Hepatocyte (in vitro differentiated cells): ENCODE data around the gene KRCC1. TPM values are rescaled to one million over a fixed set of nuclear protein-coding genes. Genes with fewer than 3 reads are reported as not detected.

Experiments
- DNase-seq: peaks from one replicate; pipeline ENCODE4 v3.0.0-alpha.2; 2016; ENCODE audit warnings: low spot score
- H2AFZ ChIP-seq: fragments of 200-600 bp; sonication (generic); 2 replicates; pipeline ENCODE4 v1.6.0; 2016; ENCODE audit warnings: antibody characterized with exemption, mild to moderate bottlenecking
- H3K27ac ChIP-seq: fragments of 200-600 bp; sonication (generic); 2 replicates; pipeline ENCODE4 v1.5.1; 2016; ENCODE audit warnings: mild to moderate bottlenecking
- H3K27me3 ChIP-seq: fragments of 200-600 bp; sonication (generic); 2 replicates; pipeline ENCODE4 v1.6.1; 2016
- H3K36me3 ChIP-seq: fragments of 200-600 bp; sonication (generic); replicated peaks from 2 replicates; pipeline ENCODE4 v1.5.1; 2016; ENCODE audit warnings: low read depth; ENCODE audit not compliant: insufficient read depth
- H3K4me1 ChIP-seq: fragments of 200-600 bp; sonication (generic); 2 replicates; pipeline ENCODE4 v1.5.1; 2016; ENCODE audit warnings: mild to moderate bottlenecking, moderate library complexity; ENCODE audit not compliant: insufficient read depth
- H3K4me2 ChIP-seq: fragments of 200-600 bp; sonication (generic); 2 replicates; pipeline ENCODE4 v1.6.0; 2016
- H3K4me3 ChIP-seq: fragments of 200-600 bp; sonication (generic); 2 replicates; pipeline ENCODE4 v1.5.1; 2016; ENCODE audit warnings: mild to moderate bottlenecking
- H3K79me2 ChIP-seq: fragments of 200-600 bp; sonication (generic); 2 replicates; pipeline ENCODE4 v1.6.0; 2017; ENCODE audit warnings: mild to moderate bottlenecking
- H3K9me2 ChIP-seq: fragments of 200-600 bp; sonication (generic); replicated peaks from 2 replicates; pipeline ENCODE4 v1.6.0; 2017; ENCODE audit warnings: mild to moderate bottlenecking; ENCODE audit not compliant: insufficient read depth
- H3K9me3 ChIP-seq: fragments of 200-600 bp; sonication (generic); 2 replicates; pipeline ENCODE4 v1.5.1; 2016; ENCODE audit warnings: low read depth, mild to moderate bottlenecking
- H4K20me1 ChIP-seq: fragments of 200-600 bp; sonication (generic); 2 replicates; pipeline ENCODE4 v1.6.0; 2016; ENCODE audit warnings: mild to moderate bottlenecking; ENCODE audit not compliant: insufficient read depth, poor library complexity, severe bottlenecking
- EZH2 ChIP-seq: fragments of 200-600 bp; sonication (generic); IDR thresholded peaks from 2 replicates; pipeline ENCODE4 v1.6.1; 2016; ENCODE audit warnings: antibody characterized with exemption, mild to moderate bottlenecking, borderline replicate concordance
- EZH2phosphoT487 ChIP-seq: fragments of 200-600 bp; sonication (generic); IDR thresholded peaks from one replicate; pipeline ENCODE4 v1.6.1; 2018; ENCODE audit warnings: antibody characterized with exemption, mild to moderate bottlenecking, low read depth, moderate library complexity; ENCODE audit not compliant: unreplicated experiment, severe bottlenecking
- WGBS: methylation state at CpG from one replicate; pipeline ENCODE4 v1.1.6; 2016; ENCODE audit warnings: low lambda C conversion rate; ENCODE audit errors: missing lambda C conversion rate; 5-methylcytosine and 5-hydroxymethylcytosine counted together
- polyA plus RNA-seq: library from polyadenylated mRNA; unstranded; fragments of >200 nt; fragmentation: Nextera tagmentation; extraction: Ambion mirVana; gene quantifications from 2 replicates; pipeline ENCODE4 v1.2.1, GENCODE V29; 2016
- total RNA-seq: library from RNA; depleted of rRNA; stranded (reverse); fragments of >200 nt; gene quantifications from 2 replicates; pipeline ENCODE4 v1.2.3, GENCODE V29; 2014
- TF ChIP-seq, protein P1 (sequence below): fragments of 200-600 bp; sonication (generic); IDR thresholded peaks from 2 replicates; pipeline ENCODE4 v1.5.1; 2016; ENCODE audit warnings: antibody characterized with exemption, mild to moderate bottlenecking; ENCODE audit not compliant: poor library complexity

Gene KRCC1
- total and polyA plus RNA-seq, 2 experiments from 2014 or later, result 18.3 to 30.9 TPM

GRCh38 chr2:88036182-88036581, 19.4 kb downstream of the KRCC1 start:
- TF ChIP-seq EZH2phosphoT487, result no peak
- TF ChIP-seq EZH2, result no peak
- no peak overlapping the region for H3K4me2 ChIP-seq
- H3K27me3 ChIP-seq, result no peaks in the 10 kb centered on the region
- no peak overlapping the region for H2AFZ ChIP-seq
- no peak overlapping the region for H3K27ac ChIP-seq
- peaks cover 5% of the 10 kb centered on the region for H3K4me1 ChIP-seq
- H3K9me2 ChIP-seq, result no peaks in the 10 kb centered on the region
- H3K4me3 ChIP-seq, result no peak overlapping the region
- no peaks in the 10 kb centered on the region for H3K9me3 ChIP-seq
- no peaks in the 10 kb centered on the region for H4K20me1 ChIP-seq
- DNase-seq, result no peak
- 94% methylated on average over 2 of the region's 2 CpGs for WGBS
- no peaks in the 10 kb centered on the region for H3K36me3 ChIP-seq
- H3K79me2 ChIP-seq, result peaks cover 17% of the 10 kb centered on the region

DNA sequence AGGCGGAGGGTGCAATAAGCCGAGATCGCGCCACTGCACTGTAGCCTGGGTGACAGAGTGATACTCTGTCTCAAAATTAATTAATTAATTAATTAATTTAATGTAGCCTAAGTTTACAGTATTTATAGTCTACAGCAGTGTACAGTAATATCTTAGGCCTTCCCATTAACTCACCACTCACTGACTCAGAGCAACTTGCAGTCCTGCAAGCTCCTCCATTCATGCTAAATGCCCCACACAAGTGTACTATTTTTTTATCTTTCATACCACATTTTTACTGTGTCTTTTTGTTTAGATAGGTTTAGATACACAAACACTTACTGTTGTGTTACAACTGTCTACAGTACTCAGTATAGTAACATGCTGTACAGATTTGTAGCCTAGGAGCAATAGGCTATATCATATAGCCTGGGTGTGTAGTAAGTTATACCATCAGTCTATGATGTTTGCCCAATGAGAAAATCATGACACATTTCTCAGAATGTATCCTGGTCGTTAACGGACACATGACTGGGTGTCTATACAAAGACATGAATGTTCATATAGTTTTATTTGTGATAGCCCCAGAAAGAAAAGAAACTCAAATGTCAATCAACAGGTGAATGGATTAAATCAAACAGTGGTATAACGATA, 23.4 kb downstream of the KRCC1 start:
- Histone ChIP-seq H2AFZ (no peak overlapping the region), H3K4me3 (no peak overlapping the region), H3K9me2 (no peaks in the 10 kb centered on the region), H3K27ac (no peak overlapping the region), H3K79me2 (peaks cover 6% of the 10 kb centered on the region), H3K27me3 (no peaks in the 10 kb centered on the region), H3K4me1 (no peaks in the 10 kb centered on the region), H3K4me2 (no peak overlapping the region), H4K20me1 (no peaks in the 10 kb centered on the region), H3K36me3 (no peaks in the 10 kb centered on the region), H3K9me3 (no peaks in the 10 kb centered on the region)
- no peak for DNase-seq
- TF ChIP-seq EZH2phosphoT487 (no peak), EZH2 (no peak)
- TF ChIP-seq, protein P1, sequence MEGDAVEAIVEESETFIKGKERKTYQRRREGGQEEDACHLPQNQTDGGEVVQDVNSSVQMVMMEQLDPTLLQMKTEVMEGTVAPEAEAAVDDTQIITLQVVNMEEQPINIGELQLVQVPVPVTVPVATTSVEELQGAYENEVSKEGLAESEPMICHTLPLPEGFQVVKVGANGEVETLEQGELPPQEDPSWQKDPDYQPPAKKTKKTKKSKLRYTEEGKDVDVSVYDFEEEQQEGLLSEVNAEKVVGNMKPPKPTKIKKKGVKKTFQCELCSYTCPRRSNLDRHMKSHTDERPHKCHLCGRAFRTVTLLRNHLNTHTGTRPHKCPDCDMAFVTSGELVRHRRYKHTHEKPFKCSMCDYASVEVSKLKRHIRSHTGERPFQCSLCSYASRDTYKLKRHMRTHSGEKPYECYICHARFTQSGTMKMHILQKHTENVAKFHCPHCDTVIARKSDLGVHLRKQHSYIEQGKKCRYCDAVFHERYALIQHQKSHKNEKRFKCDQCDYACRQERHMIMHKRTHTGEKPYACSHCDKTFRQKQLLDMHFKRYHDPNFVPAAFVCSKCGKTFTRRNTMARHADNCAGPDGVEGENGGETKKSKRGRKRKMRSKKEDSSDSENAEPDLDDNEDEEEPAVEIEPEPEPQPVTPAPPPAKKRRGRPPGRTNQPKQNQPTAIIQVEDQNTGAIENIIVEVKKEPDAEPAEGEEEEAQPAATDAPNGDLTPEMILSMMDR, result no peak
- WGBS, result 97% methylated on average over 7 of the region's 7 CpGs

DNA sequence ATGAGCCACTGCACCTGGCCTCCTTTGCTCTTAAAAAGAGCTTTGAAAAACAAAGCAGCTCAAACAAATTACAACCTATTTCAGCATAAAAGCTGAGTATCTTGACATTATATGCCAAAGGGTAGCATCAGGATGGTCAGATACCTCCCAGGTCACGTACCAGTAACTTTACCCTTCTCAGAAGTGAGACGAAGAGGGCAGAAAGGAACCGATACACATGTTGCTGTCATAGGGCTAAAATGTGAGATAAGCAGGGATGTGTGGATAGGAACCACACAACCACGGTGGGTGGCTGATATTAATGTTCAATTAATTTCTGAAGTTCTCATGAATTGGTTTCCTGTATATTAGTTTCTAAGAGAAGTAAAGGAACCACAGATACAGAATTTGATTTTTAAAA, 26.7 kb downstream of the KRCC1 start:
- no peak for DNase-seq
- Histone ChIP-seq H2AFZ (no peak overlapping the region), H3K9me3 (no peaks in the 10 kb centered on the region), H3K4me1 (no peaks in the 10 kb centered on the region), H3K9me2 (no peaks in the 10 kb centered on the region), H3K79me2 (no peaks in the 10 kb centered on the region), H3K27ac (no peak overlapping the region), H3K27me3 (no peaks in the 10 kb centered on the region), H4K20me1 (no peaks in the 10 kb centered on the region), H3K4me3 (no peak overlapping the region), H3K4me2 (no peak overlapping the region), H3K36me3 (no peaks in the 10 kb centered on the region)
- 97% methylated on average over 4 of the region's 4 CpGs for WGBS
- TF ChIP-seq EZH2phosphoT487 (no peak), EZH2 (no peak)
- TF ChIP-seq, protein P1, result no peak

DNA sequence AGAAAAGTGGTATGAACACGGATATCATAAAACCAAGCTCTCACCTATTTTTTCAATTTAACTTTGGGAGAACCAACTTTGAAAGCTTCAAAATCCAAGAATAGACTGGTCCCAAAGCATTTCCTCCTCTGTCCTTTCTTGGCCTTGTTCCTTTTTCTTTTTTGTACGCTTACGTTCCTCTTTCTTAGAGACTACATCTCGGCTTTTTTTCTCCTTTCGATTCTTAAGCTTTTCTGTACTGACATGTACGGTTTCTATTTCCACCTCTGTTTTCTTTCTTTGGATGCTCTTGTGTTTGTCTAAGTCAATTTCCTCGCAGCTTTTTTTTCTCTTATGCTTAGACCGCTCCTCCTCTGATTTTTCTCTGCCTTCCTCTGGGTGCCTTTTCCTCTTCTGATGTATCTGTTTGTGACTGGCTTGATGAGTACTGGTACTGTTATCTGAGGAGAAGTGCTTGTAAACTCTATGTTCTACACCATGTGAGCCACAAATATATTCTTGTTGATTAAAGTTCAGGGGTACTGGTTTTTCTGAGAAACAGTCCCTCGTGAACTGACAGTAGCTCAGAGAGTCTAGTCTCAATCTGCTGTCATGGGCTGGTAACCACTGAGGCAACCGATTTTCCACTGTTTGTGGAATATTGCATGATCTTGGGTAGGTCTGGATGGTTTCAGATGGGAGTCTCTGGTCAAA, 27.7 kb downstream of the KRCC1 start:
- H3K9me2 ChIP-seq, result no peaks in the 10 kb centered on the region
- no peak for DNase-seq
- no peak overlapping the region for H3K27ac ChIP-seq
- H3K4me1 ChIP-seq, result no peaks in the 10 kb centered on the region
- no peaks in the 10 kb centered on the region for H3K36me3 ChIP-seq
- H3K9me3 ChIP-seq, result no peaks in the 10 kb centered on the region
- no peak overlapping the region for H2AFZ ChIP-seq
- no peaks in the 10 kb centered on the region for H4K20me1 ChIP-seq
- no peaks in the 10 kb centered on the region for H3K79me2 ChIP-seq
- TF ChIP-seq EZH2 (no peak), EZH2phosphoT487 (no peak)
- TF ChIP-seq, protein P1, result no peak
- WGBS, result 96% methylated on average over 10 of the region's 10 CpGs
- H3K27me3 ChIP-seq, result no peaks in the 10 kb centered on the region
- no peak overlapping the region for H3K4me3 ChIP-seq
- H3K4me2 ChIP-seq, result no peak overlapping the region
